ENCODE measurements around the gene ENTPD2.
A peak's percentile ranks its signal among the peaks of the same experiment; 100 is the strongest.
"Not testable (repeated sequence)": the region's sequence is repeated elsewhere in the genome, so short reads cannot be mapped to it uniquely, and the experiment has no call there.

Gene ENTPD2

GRCh38 chr9:137015976-137016375, 37.9 kb downstream of the ENTPD2 start:
- DNase-seq (ENCODE audit: low spot score), result no peak

DNA sequence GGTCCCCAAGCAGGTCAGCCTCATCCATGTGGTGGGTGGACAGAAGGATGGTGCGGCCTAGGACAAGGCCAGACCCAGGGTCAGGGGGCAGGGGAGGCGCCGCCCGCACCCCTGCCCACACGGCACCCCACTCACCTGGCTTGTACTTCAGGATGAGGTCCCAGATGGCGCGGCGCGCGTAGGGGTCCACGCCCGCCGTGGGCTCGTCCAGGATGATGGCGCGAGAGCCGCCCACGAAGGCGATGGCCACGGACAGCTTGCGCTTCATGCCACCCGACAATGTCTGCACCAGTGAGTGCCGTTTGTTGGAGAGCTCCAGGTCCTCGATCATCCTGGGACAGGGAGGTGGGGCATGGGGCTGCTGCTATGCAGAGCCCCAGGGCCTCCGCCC, 38.3 kb downstream of the ENTPD2 start:
- DNase-seq (ENCODE audit: low spot score), result no peak

- DNase-seq (ENCODE audit: low spot score), result no peak
Observed at GRCh38 chr9:137014776-137015539, 38.9 kb downstream of the ENTPD2 start.

GRCh38 chr9:137014166-137014565, 39.7 kb downstream of the ENTPD2 start:
- DNase-seq (ENCODE audit: low spot score), result no peak

DNA sequence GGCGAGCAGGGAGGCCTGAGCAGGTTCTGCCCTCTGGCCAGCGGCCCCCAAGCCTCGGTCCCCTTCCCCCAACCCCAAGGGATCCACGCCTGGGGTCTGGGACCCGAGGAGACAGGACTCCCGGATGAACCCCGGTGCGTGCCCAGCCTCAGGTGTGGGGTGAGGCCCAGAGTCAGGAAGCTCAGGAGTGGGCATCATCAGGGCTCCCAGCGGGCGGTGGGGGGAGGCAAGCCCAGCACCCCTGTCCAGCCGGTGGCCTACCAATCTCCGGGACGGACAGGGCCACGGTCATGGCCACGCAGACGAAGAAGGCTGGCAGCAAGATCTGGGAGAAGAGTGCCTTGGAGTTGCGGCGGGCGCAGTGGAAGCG, 40.3 kb downstream of the ENTPD2 start:
- no peak for DNase-seq (ENCODE audit: low spot score)

GRCh38 chr9:137012694-137013570, 40.9 kb downstream of the ENTPD2 start:
- no peak for DNase-seq (ENCODE audit: low spot score)

DNA sequence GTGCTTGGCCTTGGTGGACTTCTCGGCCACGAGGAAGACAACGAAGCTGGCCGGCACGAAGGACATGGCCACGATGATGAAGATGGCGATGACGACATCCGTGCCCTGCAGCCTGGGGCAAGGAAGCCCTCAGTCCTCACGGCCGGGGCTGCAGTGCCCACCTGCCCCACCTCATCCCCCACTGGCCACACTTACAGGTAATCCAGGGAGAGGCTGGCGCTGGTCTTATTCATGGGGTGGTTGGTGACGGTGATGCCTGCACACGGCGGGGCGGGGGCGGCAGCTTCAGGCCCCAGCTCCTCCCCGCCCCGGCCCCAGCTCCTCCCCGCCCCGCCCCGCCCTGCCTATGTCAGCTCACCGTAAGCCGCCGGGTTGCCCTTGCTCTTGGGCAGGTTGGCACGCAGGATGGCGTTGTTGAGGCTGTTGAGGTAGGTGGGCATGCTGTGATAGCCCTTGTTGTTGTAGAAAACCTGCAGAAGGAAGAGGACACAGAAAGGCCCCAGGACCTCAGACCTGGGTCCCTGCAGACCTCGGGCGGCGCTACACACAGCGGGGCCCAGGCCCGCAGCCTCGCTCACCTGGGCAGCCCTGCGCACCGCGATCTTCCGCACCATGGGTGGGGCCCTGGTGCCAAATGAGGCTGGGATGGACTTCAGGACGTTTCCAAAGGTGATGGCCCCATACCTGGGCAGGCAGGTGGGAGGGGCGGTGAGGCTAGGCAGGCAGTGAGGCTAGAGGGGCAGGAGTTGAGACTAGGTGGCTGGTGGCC, 41.8 kb downstream of the ENTPD2 start:
- no peak for DNase-seq (ENCODE audit: low spot score)

DNA sequence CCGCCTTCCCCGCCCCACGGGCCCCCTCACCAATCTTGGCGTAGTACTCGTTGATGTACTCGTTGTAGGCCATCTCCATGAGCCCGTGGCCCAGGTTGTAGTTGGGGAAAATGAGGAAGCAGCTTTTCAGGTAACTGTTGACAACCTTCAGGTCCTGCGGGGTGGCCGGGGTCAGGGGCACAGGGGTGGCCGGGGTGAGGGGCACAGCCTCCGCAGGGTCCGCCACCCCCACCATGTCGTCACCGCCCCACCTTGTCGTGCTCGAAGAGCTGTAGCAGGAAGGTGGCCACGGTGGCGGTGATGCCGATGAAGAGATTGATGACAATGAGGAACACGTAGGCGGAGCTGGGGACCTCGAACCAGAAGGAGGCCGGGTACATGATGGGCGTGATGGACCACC, 42.7 kb downstream of the ENTPD2 start:
- DNase-seq (ENCODE audit: low spot score), result no peak

DNA sequence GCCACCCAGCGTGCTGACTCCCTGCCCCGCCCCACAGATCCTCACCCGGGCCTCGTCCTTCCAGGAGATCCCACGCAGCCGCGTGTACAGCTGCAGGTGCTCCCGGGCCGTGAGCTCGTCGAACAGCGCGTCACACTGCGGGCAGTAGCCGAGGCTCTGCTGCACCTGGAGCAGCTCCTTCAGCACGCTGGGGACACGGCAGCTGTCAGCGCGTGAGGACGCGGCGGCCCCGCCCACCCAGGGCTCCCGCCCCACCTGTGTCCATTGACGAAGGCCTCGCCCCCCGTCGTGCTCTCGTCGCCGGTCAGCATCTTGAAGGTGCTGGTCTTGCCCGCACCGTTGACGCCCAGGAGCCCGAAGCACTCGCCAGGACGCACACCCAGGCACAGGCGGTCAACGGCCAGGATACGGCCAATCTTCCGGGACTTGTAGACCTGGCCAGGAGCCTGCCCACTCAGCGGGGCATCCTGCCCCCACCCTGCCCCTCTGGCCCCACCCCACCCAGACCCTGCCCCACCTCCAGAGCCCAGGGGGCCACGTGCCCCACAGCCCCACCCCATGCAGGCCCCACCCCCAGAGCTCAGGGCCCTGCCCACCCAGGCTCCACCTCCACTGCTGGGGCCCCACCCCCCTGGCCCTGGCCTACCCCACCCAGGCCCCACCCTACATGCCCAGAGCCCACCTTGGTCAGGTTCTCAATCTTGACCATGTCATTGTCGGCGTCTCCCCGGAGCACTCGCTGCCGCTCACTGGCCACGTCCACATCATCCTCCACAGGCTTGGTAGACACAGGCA, 43.7 kb downstream of the ENTPD2 start:
- DNase-seq (ENCODE audit: low spot score), result no peak

- no peak for DNase-seq (ENCODE audit: low spot score)
Observed at GRCh38 chr9:137009217-137009616, 44.6 kb downstream of the ENTPD2 start.

DNA sequence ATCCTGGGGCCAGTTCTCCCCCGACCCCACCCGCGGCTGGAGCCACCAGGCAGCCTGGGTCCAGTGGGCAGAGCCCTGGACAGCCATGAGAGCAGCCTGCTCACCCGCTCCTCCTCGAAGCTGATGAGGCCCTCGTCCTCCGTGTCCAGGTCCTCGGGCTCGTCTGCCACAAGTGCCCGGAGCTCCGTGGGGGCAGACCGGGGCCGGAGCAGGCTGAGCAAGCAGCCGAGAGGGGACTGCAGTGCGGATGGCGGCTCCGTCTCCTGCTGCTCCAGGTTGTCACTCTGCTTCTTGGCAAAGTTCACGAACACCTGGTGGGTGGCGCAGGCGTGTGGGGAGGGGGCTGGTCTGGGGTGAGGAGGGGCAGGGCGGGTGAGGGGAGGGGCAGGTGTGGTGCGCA, 45.5 kb downstream of the ENTPD2 start:
- no peak for DNase-seq (ENCODE audit: low spot score)

- DNase-seq (ENCODE audit: low spot score), result no peak
Observed at GRCh38 chr9:137007816-137008270, 46.0 kb downstream of the ENTPD2 start.

GRCh38 chr9:137007108-137007815, 46.6 kb downstream of the ENTPD2 start:
- DNase-seq (ENCODE audit: low spot score), result peak; percentile 59

DNA sequence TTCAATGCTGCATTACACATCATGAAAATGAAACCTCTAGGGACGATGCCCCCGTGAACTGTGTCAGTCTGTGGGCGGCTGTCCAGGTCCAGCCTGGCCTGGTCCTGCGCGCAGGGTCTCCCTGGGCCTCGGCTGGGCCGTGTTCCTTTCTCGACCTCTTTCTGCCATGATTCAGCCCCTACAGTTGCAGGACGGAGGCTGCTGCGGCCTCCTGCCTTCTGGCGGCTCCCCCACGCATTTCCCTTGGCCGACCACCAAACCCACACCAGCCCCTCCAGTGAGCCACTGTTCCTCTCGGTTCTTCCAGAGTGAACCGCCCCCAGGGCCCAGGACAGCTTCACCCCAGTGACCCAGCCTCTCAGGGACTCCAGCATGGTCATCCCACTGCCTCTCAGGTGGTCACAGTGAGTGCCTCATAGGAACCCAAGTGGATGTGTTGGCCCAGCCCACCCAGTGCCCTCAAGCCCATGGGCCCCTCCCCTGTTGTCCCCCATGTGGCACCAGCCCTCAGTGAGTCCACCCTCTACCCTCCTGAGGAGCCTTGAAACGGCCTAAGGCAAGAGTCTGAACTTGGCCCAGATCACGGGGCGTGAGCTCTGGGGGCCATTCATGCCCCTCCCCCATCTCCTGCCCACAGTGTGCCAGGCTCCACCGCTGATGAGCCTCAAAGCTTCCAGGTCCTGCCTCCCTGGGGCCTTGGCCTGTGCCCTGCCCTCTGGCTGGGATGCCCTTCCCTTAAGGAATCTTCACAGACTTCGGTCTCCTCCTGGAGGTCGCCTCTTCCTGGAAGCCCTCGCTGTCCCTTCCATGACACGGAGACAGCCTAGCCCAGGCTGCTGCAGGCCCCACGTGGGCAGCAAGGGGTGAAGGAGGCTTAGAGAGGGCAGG, 47.5 kb downstream of the ENTPD2 start:
- DNase-seq (ENCODE audit: low spot score), result no peak

GRCh38 chr9:137004285-137004684, 49.6 kb downstream of the ENTPD2 start:
- not testable (repeated sequence) for DNase-seq (ENCODE audit: low spot score)

DNA sequence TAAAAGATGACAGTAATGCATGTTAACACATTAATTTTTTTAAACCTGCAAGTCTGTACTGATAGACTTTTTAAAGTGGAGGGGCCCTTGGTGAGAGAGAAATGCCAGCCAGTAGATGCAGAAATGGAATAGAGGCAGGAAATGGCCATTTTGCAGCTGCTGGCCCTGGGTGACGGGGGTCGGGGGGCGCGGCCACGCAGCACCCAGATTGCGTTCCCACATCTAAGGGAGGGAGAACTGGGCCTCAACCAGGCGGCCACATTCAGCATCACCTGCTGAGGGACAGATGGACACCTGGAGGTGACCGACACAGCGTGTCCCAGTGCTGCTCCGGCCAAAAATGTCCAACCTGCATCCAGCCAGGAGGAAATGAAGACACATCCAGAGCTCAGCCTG, 51.2 kb downstream of the ENTPD2 start:
- DNase-seq (ENCODE audit: low spot score), result no peak

DNA sequence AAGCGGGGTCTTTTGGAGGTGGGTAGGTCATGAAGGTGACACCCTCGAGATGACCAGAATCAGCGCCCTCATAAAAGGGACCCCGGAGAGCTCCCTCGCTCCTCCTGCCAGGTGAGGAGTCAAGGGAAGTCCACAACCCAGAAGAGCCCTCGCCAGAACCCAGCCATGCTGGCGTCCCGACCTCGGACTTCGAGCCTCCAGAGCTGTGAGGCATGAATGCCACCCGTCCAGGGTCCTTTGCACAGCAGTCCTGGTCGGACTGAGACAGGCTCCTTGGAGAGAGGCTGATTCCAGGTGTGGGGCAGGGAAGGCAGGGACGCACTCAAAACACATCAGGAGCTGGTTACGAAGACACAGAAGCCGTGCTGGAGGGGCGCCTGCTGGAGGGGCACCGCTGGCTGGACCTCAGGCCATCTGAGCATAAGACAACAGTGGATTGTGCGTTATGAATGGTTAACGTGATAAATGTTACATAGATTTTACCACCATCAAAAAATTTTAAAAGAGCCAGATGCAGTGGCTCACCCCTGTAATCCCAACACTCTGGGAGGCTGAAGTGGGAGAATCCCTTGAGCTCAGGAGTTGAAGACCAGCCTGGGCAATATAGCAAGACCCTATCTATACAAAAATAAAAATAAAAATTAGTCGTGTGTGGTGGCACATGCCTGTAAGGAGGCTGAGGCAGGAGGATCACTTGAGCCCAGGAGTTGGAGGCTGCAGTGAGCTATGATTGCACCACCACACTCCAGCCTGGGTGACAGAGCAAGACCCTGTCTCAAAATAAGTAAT, 51.8 kb downstream of the ENTPD2 start:
- DNase-seq (ENCODE audit: low spot score), result no peak

GRCh38 chr9:137000177-137000930, 53.5 kb downstream of the ENTPD2 start:
- peak; percentile 85 for DNase-seq (ENCODE audit: low spot score)

All from AG08396 (cell line).